Measurements from ENCODE around the gene DVL1. TPM values are rescaled to one million over a fixed set of nuclear protein-coding genes. Genes with fewer than 3 reads are reported as not detected.

Gene DVL1
- total RNA-seq, 1 experiment from 2014 or later: 71.0 TPM

- H4K91ac ChIP-seq (ENCODE audit: insufficient read length, low read depth, low read length): no peak overlapping the region
These were observed 25.1 kb downstream of the DVL1 start for GRCh38 chr1:1324084-1324523.

More at GRCh38 chr1:1324084-1324523, 25.1 kb downstream of the DVL1 start:
- Histone ChIP-seq H3K9ac (ENCODE audit: extremely low read depth, insufficient read length, low read length) (peak overlapping the region; percentile 61), H3K23me2 (ENCODE audit: insufficient read length, low read depth, low read length, poor library complexity, severe bottlenecking) (peaks cover 8% of the 10 kb centered on the region), H3K79me2 (ENCODE audit: insufficient read depth, low read length) (peaks cover 17% of the 10 kb centered on the region; the same call in 1 of the 2 replicates), H2AFZ (ENCODE audit: low read length) (no peak overlapping the region), H3K9me3 (ENCODE audit: control insufficient read depth, low read depth, low read length) (no peaks in the 10 kb centered on the region), H3T11ph (ENCODE audit: low read length) (no peak overlapping the region), H2BK12ac (ENCODE audit: insufficient read length, low read depth, low read length) (no peak overlapping the region), H3K23ac (ENCODE audit: insufficient read length, low read depth, low read length) (no peak overlapping the region), H3K4me2 (ENCODE audit: insufficient read depth, insufficient read length, low read length) (peak overlapping the region; percentile 53), H3K79me1 (ENCODE audit: insufficient read depth, low read depth, low read length, poor library complexity, severe bottlenecking) (peaks cover 8% of the 10 kb centered on the region), H3K56ac (ENCODE audit: insufficient read length, low read depth, low read length) (no peak overlapping the region), H3K4ac (ENCODE audit: low read depth, low read length) (no peak overlapping the region), H3K14ac (ENCODE audit: insufficient read depth, low read length) (peak overlapping the region; percentile 78), H4K8ac (replicated peaks; ENCODE audit: insufficient read length, low read depth, low read length) (no peak overlapping the region), H2BK20ac (ENCODE audit: low read depth, low read length, poor library complexity, severe bottlenecking) (no peak overlapping the region), H2BK15ac (ENCODE audit: low read depth, low read length) (no peak overlapping the region), H2AK5ac (ENCODE audit: insufficient read length, low read length) (no peak overlapping the region), H2BK120ac (ENCODE audit: low read depth, low read length, poor library complexity, severe bottlenecking) (no peak overlapping the region), H4K5ac (ENCODE audit: insufficient read length, low read depth, low read length) (no peak overlapping the region), H3K27ac (ENCODE audit: insufficient read length, low read depth, low read length) (no peak overlapping the region), H2BK5ac (ENCODE audit: insufficient read length, low read length) (no peak overlapping the region), H3K4me1 (ENCODE audit: insufficient read depth, low read length) (no peaks in the 10 kb centered on the region), H3K18ac (ENCODE audit: insufficient read length, low read depth, low read length) (no peak overlapping the region), H3K27me3 (ENCODE audit: insufficient read depth, low read length) (no peaks in the 10 kb centered on the region), H4K20me1 (ENCODE audit: control insufficient read depth, insufficient read depth, insufficient read length) (peaks cover 5% of the 10 kb centered on the region)
- H3K36me3 Mint-ChIP-seq (ENCODE audit: insufficient read depth in 1 of 3, low read depth in 3 of 3): peaks cover 8 to 22% (median 18%) of the 10 kb centered on the region in 3 experiments; a peak in 6 of 7 replicates
- no peaks in the 10 kb centered on the region for H3K27me3 Mint-ChIP-seq (ENCODE audit: low read depth)
- TF ChIP-seq, protein P1, sequence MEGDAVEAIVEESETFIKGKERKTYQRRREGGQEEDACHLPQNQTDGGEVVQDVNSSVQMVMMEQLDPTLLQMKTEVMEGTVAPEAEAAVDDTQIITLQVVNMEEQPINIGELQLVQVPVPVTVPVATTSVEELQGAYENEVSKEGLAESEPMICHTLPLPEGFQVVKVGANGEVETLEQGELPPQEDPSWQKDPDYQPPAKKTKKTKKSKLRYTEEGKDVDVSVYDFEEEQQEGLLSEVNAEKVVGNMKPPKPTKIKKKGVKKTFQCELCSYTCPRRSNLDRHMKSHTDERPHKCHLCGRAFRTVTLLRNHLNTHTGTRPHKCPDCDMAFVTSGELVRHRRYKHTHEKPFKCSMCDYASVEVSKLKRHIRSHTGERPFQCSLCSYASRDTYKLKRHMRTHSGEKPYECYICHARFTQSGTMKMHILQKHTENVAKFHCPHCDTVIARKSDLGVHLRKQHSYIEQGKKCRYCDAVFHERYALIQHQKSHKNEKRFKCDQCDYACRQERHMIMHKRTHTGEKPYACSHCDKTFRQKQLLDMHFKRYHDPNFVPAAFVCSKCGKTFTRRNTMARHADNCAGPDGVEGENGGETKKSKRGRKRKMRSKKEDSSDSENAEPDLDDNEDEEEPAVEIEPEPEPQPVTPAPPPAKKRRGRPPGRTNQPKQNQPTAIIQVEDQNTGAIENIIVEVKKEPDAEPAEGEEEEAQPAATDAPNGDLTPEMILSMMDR (conservative IDR thresholded peaks at IDR 0.05): no peak
- H3K4me1 Mint-ChIP-seq: peaks cover 2 to 13% of the 10 kb centered on the region in 2 experiments
- no peaks in the 10 kb centered on the region for H3K9me3 Mint-ChIP-seq
- no peak for DNase-seq
- no peak overlapping the region for H3K27ac Mint-ChIP-seq
- H3K4me3 Mint-ChIP-seq: peak overlapping the region; percentile 82 to 88
- WGBS (ENCODE audit: extremely low coverage, insufficient read length, low lambda C conversion rate): no CpG with 5 or more reads among the region's 41 CpGs
